ENCODE measurements around the gene HAPLN3.

The HAPLN3 gene

DNA sequence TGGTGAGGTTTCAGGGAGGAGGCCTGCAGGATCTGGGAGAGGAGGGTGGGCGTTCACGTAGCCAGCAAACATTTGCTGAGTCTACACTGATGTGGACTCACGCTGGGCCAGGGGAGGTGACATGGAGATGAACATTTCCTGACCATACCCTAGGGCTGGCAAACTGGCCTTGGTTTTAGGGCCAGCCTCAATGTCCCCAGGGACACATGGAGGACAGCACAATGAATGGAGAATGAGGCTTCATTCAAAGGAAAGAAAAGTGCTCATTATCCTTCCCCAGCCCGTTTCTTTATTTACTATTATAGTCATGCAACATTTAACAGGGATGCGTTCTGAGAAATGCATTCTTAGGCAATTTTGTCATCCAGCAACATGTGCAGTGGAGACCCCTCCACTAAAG lies 65.3 kb downstream of the HAPLN3 start:
- DNase-seq (ENCODE audit: insufficient read length, low spot score) (no peak), FAIRE-seq (no peak)
- TF ChIP-seq, protein P1, sequence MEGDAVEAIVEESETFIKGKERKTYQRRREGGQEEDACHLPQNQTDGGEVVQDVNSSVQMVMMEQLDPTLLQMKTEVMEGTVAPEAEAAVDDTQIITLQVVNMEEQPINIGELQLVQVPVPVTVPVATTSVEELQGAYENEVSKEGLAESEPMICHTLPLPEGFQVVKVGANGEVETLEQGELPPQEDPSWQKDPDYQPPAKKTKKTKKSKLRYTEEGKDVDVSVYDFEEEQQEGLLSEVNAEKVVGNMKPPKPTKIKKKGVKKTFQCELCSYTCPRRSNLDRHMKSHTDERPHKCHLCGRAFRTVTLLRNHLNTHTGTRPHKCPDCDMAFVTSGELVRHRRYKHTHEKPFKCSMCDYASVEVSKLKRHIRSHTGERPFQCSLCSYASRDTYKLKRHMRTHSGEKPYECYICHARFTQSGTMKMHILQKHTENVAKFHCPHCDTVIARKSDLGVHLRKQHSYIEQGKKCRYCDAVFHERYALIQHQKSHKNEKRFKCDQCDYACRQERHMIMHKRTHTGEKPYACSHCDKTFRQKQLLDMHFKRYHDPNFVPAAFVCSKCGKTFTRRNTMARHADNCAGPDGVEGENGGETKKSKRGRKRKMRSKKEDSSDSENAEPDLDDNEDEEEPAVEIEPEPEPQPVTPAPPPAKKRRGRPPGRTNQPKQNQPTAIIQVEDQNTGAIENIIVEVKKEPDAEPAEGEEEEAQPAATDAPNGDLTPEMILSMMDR (IDR thresholded peaks at IDR 0.05; ENCODE audit: insufficient read depth, missing control alignments) = no peak

DNA sequence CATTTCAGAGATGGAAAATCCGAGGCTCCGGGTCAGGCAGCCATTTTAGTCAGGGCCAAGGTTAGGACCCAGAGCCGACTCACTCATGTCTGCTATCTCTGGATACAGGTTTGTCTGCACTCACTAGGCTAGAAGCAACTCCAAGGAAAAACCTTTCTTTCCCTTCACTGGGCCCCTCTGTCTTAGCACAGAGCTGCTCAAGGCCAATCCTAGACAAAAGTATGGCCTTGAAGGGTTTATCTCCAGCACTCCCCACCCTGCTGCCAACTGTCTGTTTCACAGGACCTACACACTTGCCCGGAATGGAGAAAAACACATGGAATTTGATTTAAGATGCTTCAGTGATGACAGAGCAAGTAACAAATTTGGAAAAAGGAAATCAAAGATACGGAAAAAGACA lies 66.6 kb downstream of the HAPLN3 start:
- TF ChIP-seq, protein P1 (IDR thresholded peaks at IDR 0.05; ENCODE audit: insufficient read depth, missing control alignments) = no peak
- DNase-seq (ENCODE audit: insufficient read length, low spot score) = no peak
- no peak for FAIRE-seq
